ENCODE measurements around the gene CTNNA3.

The CTNNA3 gene

DNA sequence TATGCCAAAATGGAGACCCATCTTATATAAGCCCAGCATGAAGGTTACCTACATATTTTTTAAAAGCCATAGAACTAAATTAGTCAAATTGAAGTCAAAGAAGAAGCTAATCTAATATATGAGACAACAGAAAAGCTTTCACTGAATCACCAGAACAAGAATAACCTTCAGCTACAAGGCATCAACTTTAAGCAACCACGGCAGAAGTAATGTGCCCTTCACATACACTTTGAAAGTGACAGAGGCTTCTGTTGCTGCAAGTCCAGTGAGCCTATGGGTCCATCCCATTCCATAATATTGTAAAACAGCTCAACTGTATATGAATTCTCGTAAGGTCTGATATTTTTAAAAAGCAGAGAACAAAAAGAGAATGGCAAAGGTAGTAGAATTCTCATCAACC is 36.5 kb downstream of the CTNNA3 start:
- no peak overlapping the region for H3K4me3 ChIP-seq (ENCODE audit: low read depth, low read length)
- peaks cover 7% of the 10 kb centered on the region for H3K4me1 ChIP-seq

DNA sequence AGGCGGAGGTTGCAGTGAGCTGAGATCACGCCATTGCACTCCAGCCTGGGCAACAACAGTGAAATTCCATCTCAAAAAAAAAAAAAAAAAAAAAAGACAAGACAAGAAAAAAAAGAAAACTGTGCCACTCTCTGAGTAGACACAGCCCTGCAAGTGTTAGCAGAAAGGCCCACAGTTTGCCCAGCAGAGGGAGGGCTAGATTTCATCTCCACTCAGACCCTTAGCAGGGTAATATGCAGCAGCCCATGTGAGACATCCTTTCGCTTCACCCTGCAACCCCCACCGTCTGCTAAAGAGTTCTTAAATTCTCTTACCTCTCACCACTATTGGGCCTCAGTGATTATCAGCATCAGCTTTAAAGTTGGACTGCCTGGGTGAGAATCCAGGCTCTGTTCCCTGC is 38.2 kb downstream of the CTNNA3 start:
- H3K79me2 ChIP-seq, result no peaks in the 10 kb centered on the region
- H3K4me1 ChIP-seq, result peaks cover 7% of the 10 kb centered on the region
- TF ChIP-seq, protein P1, sequence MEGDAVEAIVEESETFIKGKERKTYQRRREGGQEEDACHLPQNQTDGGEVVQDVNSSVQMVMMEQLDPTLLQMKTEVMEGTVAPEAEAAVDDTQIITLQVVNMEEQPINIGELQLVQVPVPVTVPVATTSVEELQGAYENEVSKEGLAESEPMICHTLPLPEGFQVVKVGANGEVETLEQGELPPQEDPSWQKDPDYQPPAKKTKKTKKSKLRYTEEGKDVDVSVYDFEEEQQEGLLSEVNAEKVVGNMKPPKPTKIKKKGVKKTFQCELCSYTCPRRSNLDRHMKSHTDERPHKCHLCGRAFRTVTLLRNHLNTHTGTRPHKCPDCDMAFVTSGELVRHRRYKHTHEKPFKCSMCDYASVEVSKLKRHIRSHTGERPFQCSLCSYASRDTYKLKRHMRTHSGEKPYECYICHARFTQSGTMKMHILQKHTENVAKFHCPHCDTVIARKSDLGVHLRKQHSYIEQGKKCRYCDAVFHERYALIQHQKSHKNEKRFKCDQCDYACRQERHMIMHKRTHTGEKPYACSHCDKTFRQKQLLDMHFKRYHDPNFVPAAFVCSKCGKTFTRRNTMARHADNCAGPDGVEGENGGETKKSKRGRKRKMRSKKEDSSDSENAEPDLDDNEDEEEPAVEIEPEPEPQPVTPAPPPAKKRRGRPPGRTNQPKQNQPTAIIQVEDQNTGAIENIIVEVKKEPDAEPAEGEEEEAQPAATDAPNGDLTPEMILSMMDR (IDR thresholded peaks at IDR 0.05), result no peak
- no peak overlapping the region for H3K4me3 ChIP-seq (ENCODE audit: low read depth, low read length)
- no peak overlapping the region for H3K9ac ChIP-seq
- H3K27ac ChIP-seq, result no peak overlapping the region
- H3K9me3 ChIP-seq (ENCODE audit: control insufficient read depth, low read length), result no peaks in the 10 kb centered on the region
- H3K27me3 ChIP-seq (ENCODE audit: control insufficient read depth, insufficient read depth, low read length), result no peaks in the 10 kb centered on the region
- no peaks in the 10 kb centered on the region for H3K36me3 ChIP-seq (ENCODE audit: control insufficient read depth, insufficient read depth, low read length)
- H2AFZ ChIP-seq, result no peak overlapping the region
- H3K4me2 ChIP-seq (ENCODE audit: low read length), result no peak overlapping the region

More for the DNA sequence above, 36.5 kb downstream of the CTNNA3 start:
- Histone ChIP-seq H3K27ac (no peak overlapping the region), H3K36me3 (ENCODE audit: control insufficient read depth, insufficient read depth, low read length) (no peaks in the 10 kb centered on the region), H3K27me3 (ENCODE audit: control insufficient read depth, insufficient read depth, low read length) (no peaks in the 10 kb centered on the region), H3K9ac (no peak overlapping the region), H3K4me2 (ENCODE audit: low read length) (no peak overlapping the region), H2AFZ (peak overlapping the region; percentile 21), H3K79me2 (no peaks in the 10 kb centered on the region), H3K9me3 (ENCODE audit: control insufficient read depth, low read length) (no peaks in the 10 kb centered on the region)
- TF ChIP-seq, protein P1 (IDR thresholded peaks at IDR 0.05), result no peak

DNA sequence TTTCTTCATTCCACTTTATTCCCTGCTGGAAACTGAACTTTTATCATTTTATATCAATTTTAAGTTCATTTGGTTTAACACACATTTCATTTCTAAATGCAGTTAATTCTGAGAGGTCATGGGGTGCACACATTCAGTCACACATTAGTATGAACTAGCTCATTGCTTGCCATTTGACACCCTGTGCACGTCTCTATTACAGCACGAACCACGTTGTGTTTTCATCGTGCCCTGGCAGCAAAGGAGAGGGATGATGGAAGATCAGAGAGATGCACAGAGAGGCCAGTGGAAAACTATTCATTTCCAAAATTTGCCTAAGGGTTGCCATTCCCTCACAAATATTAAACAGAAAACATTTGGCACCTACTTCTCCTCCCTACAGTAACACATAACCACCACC is 45.4 kb downstream of the CTNNA3 start:
- H3K79me2 ChIP-seq, result no peaks in the 10 kb centered on the region
- no peak overlapping the region for H3K4me3 ChIP-seq (ENCODE audit: low read depth, low read length)
- H3K4me1 ChIP-seq, result no peaks in the 10 kb centered on the region
- H3K9ac ChIP-seq, result no peak overlapping the region
- no peaks in the 10 kb centered on the region for H3K27me3 ChIP-seq (ENCODE audit: control insufficient read depth, insufficient read depth, low read length)
- TF ChIP-seq, protein P1 (IDR thresholded peaks at IDR 0.05), result no peak
- H3K27ac ChIP-seq, result no peak overlapping the region
- H2AFZ ChIP-seq, result no peak overlapping the region
- no peak overlapping the region for H3K4me2 ChIP-seq (ENCODE audit: low read length)
- H3K36me3 ChIP-seq (ENCODE audit: control insufficient read depth, insufficient read depth, low read length), result no peaks in the 10 kb centered on the region
- no peaks in the 10 kb centered on the region for H3K9me3 ChIP-seq (ENCODE audit: control insufficient read depth, low read length)

DNA sequence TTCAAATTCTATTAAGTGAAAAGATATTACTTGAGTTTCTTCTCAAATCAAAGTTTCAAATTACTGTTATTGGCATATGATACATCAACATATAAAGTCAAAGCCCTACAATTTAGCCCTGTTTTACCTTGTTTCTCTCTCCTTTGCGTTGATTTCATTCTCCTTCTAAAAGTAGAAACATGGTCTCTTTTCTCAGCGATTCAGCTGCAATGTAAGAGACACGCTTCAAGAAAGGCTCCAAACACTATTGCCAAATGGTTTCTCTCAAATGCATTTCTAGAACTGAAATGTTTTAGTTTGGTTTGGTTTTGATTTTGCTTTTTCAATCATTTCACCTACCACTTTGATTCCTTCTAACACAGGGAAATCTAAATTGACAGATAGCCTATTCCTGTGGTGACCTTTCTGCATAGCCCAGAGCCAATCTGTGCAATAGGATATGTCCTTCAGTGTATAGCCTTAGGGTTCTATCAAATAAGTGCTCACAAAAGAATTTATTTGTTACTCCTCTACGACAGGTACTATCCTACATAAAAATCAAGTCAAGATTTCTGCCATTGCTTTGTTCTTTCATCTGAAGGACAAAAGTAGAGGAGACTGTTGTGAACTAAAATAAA is 47.3 kb downstream of the CTNNA3 start:
- Histone ChIP-seq H3K27ac (no peak overlapping the region), H2AFZ (no peak overlapping the region), H3K9ac (no peak overlapping the region), H3K4me2 (ENCODE audit: low read length) (no peak overlapping the region), H3K9me3 (ENCODE audit: control insufficient read depth, low read length) (no peaks in the 10 kb centered on the region), H3K4me3 (ENCODE audit: low read depth, low read length) (no peak overlapping the region), H3K4me1 (no peaks in the 10 kb centered on the region), H3K36me3 (ENCODE audit: control insufficient read depth, insufficient read depth, low read length) (no peaks in the 10 kb centered on the region), H3K27me3 (ENCODE audit: control insufficient read depth, insufficient read depth, low read length) (no peaks in the 10 kb centered on the region), H3K79me2 (no peaks in the 10 kb centered on the region)
- TF ChIP-seq, protein P1 (IDR thresholded peaks at IDR 0.05), result no peak

DNA sequence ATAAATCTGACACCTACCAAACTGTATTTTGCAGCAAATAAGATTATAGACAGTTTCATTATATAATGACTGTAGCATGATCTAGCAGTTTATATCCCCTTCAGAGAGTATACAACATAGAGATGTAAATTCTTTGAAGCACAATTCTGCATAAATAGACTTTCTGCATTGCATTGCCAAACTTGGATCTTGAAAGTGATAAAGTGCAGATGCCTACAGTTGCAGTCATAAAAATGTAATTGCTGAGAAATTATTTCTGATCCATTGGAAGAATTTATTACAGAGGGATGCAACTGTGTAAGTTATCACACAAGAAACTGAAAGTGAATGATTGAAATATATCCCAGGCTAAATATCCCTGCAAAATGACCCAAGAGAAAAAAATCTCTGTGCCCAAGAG is 65.1 kb downstream of the CTNNA3 start:
- H3K4me1 ChIP-seq, result peaks cover 10% of the 10 kb centered on the region
- H3K4me2 ChIP-seq (ENCODE audit: low read length), result no peak overlapping the region
- no peak overlapping the region for H2AFZ ChIP-seq
- no peaks in the 10 kb centered on the region for H3K36me3 ChIP-seq (ENCODE audit: control insufficient read depth, insufficient read depth, low read length)
- TF ChIP-seq, protein P1 (IDR thresholded peaks at IDR 0.05), result no peak
- no peak overlapping the region for H3K9ac ChIP-seq
- H3K27ac ChIP-seq, result no peak overlapping the region
- no peak overlapping the region for H3K4me3 ChIP-seq (ENCODE audit: low read depth, low read length)
- no peaks in the 10 kb centered on the region for H3K79me2 ChIP-seq
- no peaks in the 10 kb centered on the region for H3K27me3 ChIP-seq (ENCODE audit: control insufficient read depth, insufficient read depth, low read length)
- H3K9me3 ChIP-seq (ENCODE audit: control insufficient read depth, low read length), result no peaks in the 10 kb centered on the region

Measured in parathyroid adenoma (tissue), 2 donors.